MM.1S (cell line): ENCODE results near the gene ZHX3.
A peak's percentile ranks its signal among the peaks of the same experiment; 100 is the strongest.

Experiments
- DNase-seq: peaks from one replicate; pipeline ENCODE4 v3.0.0-alpha.2; 2015
- H2AFZ ChIP-seq: fragments of 300-600 bp; sonication (generic); 2 replicates; pipeline ENCODE4 v1.6.0; 2016; ENCODE audit warnings: antibody characterized with exemption, low read length
- H3F3A ChIP-seq: fragments of 300-600 bp; sonication (generic); 2 replicates; pipeline ENCODE4 v1.6.1; 2016; ENCODE audit warnings: mild to moderate bottlenecking, antibody characterized with exemption, low read length, moderate library complexity, mixed read lengths; ENCODE audit not compliant: insufficient read depth
- H3K27ac ChIP-seq: fragments of 300-600 bp; sonication (generic); 2 replicates; pipeline ENCODE4 v1.5.1; 2016; ENCODE audit warnings: mild to moderate bottlenecking, low read length
- H3K27me3 ChIP-seq: fragments of 300-600 bp; sonication (generic); replicated peaks from 2 replicates; pipeline ENCODE4 v1.6.0; 2016; ENCODE audit warnings: low read length; ENCODE audit not compliant: insufficient read depth
- H3K36me3 ChIP-seq: fragments of 300-600 bp; sonication (generic); replicated peaks from 2 replicates; pipeline ENCODE4 v1.6.1; 2016; ENCODE audit warnings: mild to moderate bottlenecking, low read length, mixed read lengths; ENCODE audit not compliant: insufficient read depth
- H3K4me1 ChIP-seq: fragments of 300-600 bp; sonication (generic); 2 replicates; pipeline ENCODE4 v1.6.1; 2016; ENCODE audit warnings: low read length, mixed read lengths
- H3K4me2 ChIP-seq: fragments of 300-600 bp; sonication (generic); 2 replicates; pipeline ENCODE4 v1.6.0; 2016; ENCODE audit warnings: low read depth, low read length
- H3K4me3 ChIP-seq: fragments of 300-600 bp; sonication (generic); 2 replicates; pipeline ENCODE4 v1.5.1; 2016; ENCODE audit warnings: low read length, mixed read lengths
- H3K79me2 ChIP-seq: fragments of 300-600 bp; sonication (generic); 2 replicates; pipeline ENCODE4 v1.6.1; 2016; ENCODE audit warnings: mixed run types, low read length, mixed read lengths
- H3K9ac ChIP-seq: fragments of 300-600 bp; sonication (generic); 2 replicates; pipeline ENCODE4 v1.6.1; 2016; ENCODE audit warnings: low read length, mixed read lengths
- H3K9me2 ChIP-seq: fragments of 300-600 bp; sonication (generic); replicated peaks from 2 replicates; pipeline ENCODE4 v1.6.1; 2016; ENCODE audit warnings: mild to moderate bottlenecking, low read length, mixed read lengths; ENCODE audit not compliant: insufficient read depth
- H3K9me3 ChIP-seq: fragments of 300-600 bp; sonication (generic); replicated peaks from 2 replicates; pipeline ENCODE4 v1.6.1; 2016; ENCODE audit warnings: mild to moderate bottlenecking, low read length, mixed read lengths; ENCODE audit not compliant: insufficient read depth
- H4K20me1 ChIP-seq: fragments of 300-600 bp; sonication (generic); 2 replicates; pipeline ENCODE4 v1.6.1; 2016; ENCODE audit warnings: mild to moderate bottlenecking, low read length, moderate library complexity, mixed read lengths; ENCODE audit not compliant: insufficient read depth
- EZH2 ChIP-seq: fragments of 300-600 bp; sonication (generic); optimal IDR thresholded peaks from 2 replicates; pipeline ENCODE3; 2017; ENCODE audit warnings: low read depth, mild to moderate bottlenecking, antibody characterized with exemption, low read length, mixed read lengths
- EZH2phosphoT487 ChIP-seq: fragments of 300-600 bp; sonication (generic); IDR thresholded peaks from 2 replicates; pipeline ENCODE4 v1.6.1; 2018; ENCODE audit warnings: antibody characterized with exemption, low read length
- TF ChIP-seq, protein P1 (sequence below): fragments of 300-600 bp; sonication (generic); IDR thresholded peaks from 2 replicates; pipeline ENCODE4 v1.5.1; 2016; ENCODE audit warnings: antibody characterized with exemption, low read length, mixed read lengths

Gene ZHX3

DNA sequence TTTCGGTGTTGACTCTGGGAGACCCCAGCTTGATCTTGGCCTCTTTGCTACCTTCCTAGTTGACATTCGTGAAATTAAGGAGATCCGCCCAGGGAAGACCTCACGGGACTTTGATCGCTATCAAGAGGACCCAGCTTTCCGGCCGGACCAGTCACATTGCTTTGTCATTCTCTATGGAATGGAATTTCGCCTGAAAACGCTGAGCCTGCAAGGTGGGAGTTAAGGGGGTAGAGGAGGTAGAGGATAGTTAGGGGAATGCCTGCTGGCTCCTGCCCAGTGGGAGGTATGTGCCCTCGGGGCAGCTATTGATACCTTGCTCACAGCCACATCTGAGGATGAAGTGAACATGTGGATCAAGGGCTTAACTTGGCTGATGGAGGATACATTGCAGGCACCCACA lies 158.0 kb downstream of the ZHX3 start:
- Histone ChIP-seq H3K36me3 (no peaks in the 10 kb centered on the region), H3K9me3 (no peaks in the 10 kb centered on the region), H3K27me3 (no peaks in the 10 kb centered on the region), H3K9me2 (no peaks in the 10 kb centered on the region), H4K20me1 (no peaks in the 10 kb centered on the region), H3K27ac (no peak overlapping the region), H3K4me2 (no peak overlapping the region), H3K9ac (no peak overlapping the region), H3K4me1 (peaks cover 45% of the 10 kb centered on the region), H3K4me3 (no peak overlapping the region), H3K79me2 (peaks cover 49% of the 10 kb centered on the region), H3F3A (peaks cover 23% of the 10 kb centered on the region), H2AFZ (no peak overlapping the region)
- TF ChIP-seq EZH2: no peak
- no peak for TF ChIP-seq EZH2phosphoT487
- TF ChIP-seq, protein P1, sequence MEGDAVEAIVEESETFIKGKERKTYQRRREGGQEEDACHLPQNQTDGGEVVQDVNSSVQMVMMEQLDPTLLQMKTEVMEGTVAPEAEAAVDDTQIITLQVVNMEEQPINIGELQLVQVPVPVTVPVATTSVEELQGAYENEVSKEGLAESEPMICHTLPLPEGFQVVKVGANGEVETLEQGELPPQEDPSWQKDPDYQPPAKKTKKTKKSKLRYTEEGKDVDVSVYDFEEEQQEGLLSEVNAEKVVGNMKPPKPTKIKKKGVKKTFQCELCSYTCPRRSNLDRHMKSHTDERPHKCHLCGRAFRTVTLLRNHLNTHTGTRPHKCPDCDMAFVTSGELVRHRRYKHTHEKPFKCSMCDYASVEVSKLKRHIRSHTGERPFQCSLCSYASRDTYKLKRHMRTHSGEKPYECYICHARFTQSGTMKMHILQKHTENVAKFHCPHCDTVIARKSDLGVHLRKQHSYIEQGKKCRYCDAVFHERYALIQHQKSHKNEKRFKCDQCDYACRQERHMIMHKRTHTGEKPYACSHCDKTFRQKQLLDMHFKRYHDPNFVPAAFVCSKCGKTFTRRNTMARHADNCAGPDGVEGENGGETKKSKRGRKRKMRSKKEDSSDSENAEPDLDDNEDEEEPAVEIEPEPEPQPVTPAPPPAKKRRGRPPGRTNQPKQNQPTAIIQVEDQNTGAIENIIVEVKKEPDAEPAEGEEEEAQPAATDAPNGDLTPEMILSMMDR: no peak
- no peak for DNase-seq

DNA sequence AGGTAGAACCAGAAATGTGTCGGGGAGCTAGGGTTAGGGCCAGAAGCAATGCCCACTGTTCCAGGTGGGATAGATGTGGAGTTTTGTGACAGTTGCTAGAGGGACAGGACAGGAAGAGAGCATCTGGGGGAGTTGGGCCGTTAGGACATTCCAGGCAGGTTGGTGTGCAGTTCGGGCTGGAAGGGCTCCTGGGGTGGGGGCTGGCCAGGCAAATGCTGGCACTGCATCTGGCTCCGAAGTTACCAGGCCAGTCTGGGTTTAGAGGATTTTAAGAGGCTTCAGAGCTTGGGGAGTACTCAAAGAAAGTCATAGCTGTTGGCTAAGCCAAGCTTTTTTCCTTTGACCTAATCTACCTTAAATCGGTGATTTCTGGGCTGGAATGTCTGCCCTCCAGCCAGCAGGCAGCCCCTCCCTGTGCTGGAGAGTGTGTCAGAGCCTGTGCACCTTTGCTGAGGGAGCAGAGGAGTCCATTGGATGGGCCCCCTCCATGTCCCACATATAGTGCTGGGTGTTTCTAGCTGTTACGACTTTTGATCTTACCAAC lies 159.4 kb downstream of the ZHX3 start:
- peak overlapping the region; percentile 91 for H3K27ac ChIP-seq
- TF ChIP-seq, protein P1: no peak
- TF ChIP-seq EZH2 (no peak), EZH2phosphoT487 (no peak)
- no peaks in the 10 kb centered on the region for H3K36me3 ChIP-seq
- H3K9me2 ChIP-seq: no peaks in the 10 kb centered on the region
- H3K27me3 ChIP-seq: no peaks in the 10 kb centered on the region
- H3K79me2 ChIP-seq: peaks cover 63% of the 10 kb centered on the region
- no peaks in the 10 kb centered on the region for H4K20me1 ChIP-seq
- peaks cover 49% of the 10 kb centered on the region for H3K4me1 ChIP-seq
- H3K9ac ChIP-seq: peak overlapping the region; percentile 46; the same call in 1 of the 2 replicates
- peak overlapping the region; percentile 45 for H3K4me3 ChIP-seq
- H3K9me3 ChIP-seq: no peaks in the 10 kb centered on the region
- H3F3A ChIP-seq: peaks cover 23% of the 10 kb centered on the region
- no peak overlapping the region for H2AFZ ChIP-seq
- DNase-seq: no peak
- peak overlapping the region; percentile 79 for H3K4me2 ChIP-seq

DNA sequence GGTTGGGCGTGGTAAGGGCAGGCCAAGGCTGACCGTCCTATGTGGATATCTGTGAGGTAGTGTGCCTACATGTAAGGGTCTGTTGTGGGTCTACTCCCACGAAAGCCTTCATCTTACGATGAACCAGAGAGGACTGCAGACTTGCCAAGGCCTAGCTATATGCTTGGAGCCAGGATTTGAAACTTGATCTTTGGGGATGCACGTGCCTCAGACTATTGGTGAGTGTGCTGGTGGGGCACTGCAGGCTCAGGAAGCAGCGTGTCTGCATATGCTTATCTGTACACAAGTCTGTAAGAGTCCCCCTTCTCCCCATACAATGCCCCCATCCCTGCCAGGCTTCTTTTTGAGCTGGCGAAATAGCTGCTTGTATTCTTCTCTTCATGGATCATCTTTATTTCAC lies 162.3 kb downstream of the ZHX3 start:
- Histone ChIP-seq H3K36me3 (no peaks in the 10 kb centered on the region), H3F3A (peaks cover 23% of the 10 kb centered on the region), H3K4me3 (no peak overlapping the region), H2AFZ (no peak overlapping the region), H3K79me2 (peaks cover 90% of the 10 kb centered on the region), H3K9ac (no peak overlapping the region), H3K4me2 (no peak overlapping the region; the same call in 1 of the 2 replicates), H3K9me2 (no peaks in the 10 kb centered on the region), H3K4me1 (peaks cover 49% of the 10 kb centered on the region), H3K27ac (peak overlapping the region; percentile 91; the same call in 1 of the 2 replicates), H3K27me3 (no peaks in the 10 kb centered on the region), H3K9me3 (no peaks in the 10 kb centered on the region), H4K20me1 (no peaks in the 10 kb centered on the region)
- no peak for DNase-seq
- TF ChIP-seq EZH2 (no peak), EZH2phosphoT487 (no peak)
- TF ChIP-seq, protein P1: no peak
